Fibroblast of skin of back (primary cell): ENCODE data around the gene SIAH3. TPM values are rescaled to one million over a fixed set of nuclear protein-coding genes. Genes with fewer than 3 reads are reported as not detected.
A peak's percentile ranks its signal among the peaks of the same experiment; 100 is the strongest.
"Not testable (repeated sequence)": the region's sequence is repeated elsewhere in the genome, so short reads cannot be mapped to it uniquely, and the experiment has no call there.

Experiments used
- DNase-seq: peaks from one replicate; pipeline ENCODE4 v3.0.0-alpha.2; 2013
- polyA plus RNA-seq, 2 experiments: library from polyadenylated mRNA; unstranded; fragments of 120-200 nt; gene quantifications; one replicate each; pipeline ENCODE4 v1.2.1, GENCODE V29; 2013; ENCODE audit not compliant: insufficient read length in 2 of 2

SIAH3 gene
- 0.02 TPM for polyA plus RNA-seq (2013, experiment 1 of 2; ENCODE audit: insufficient read length)
- polyA plus RNA-seq (2013, experiment 2 of 2; ENCODE audit: insufficient read length), result not detected

GRCh38 chr13:45851171-45851921, at the start of gene SIAH3:
SIAH3 (minus strand) TSS chr13:45851753; CDS start chr13:45851629, 124 bp downstream.
- DNase-seq, result peak; percentile 54

GRCh38 chr13:45899406-45899805, 47.9 kb upstream of the SIAH3 start:
- DNase-seq, result no peak

- no peak for DNase-seq
These were observed 46.0 kb upstream of the SIAH3 start for GRCh38 chr13:45897562-45897961.

- no peak for DNase-seq
These were observed 44.7 kb upstream of the SIAH3 start for GRCh38 chr13:45896285-45896684.

GRCh38 chr13:45895881-45896280, 44.3 kb upstream of the SIAH3 start:
- DNase-seq, result no peak

- no peak for DNase-seq
These were observed 41.0 kb upstream of the SIAH3 start for GRCh38 chr13:45892513-45892912.

- no peak for DNase-seq
These were observed 38.2 kb upstream of the SIAH3 start for GRCh38 chr13:45889590-45890243.

GRCh38 chr13:45886466-45886865, 34.9 kb upstream of the SIAH3 start:
- no peak for DNase-seq

- no peak for DNase-seq
These were observed 33.6 kb upstream of the SIAH3 start for GRCh38 chr13:45885194-45885593.

- peak; percentile 48 for DNase-seq
These were observed 31.1 kb upstream of the SIAH3 start for GRCh38 chr13:45882626-45883025.

GRCh38 chr13:45881353-45881752, 29.8 kb upstream of the SIAH3 start:
- no peak for DNase-seq

- no peak for DNase-seq
These were observed 28.7 kb upstream of the SIAH3 start for GRCh38 chr13:45880242-45880641.

GRCh38 chr13:45879666-45880065, 28.1 kb upstream of the SIAH3 start:
- DNase-seq, result no peak

- no peak for DNase-seq
These were observed 27.4 kb upstream of the SIAH3 start for GRCh38 chr13:45878966-45879365.

- DNase-seq, result no peak
These were observed 25.2 kb upstream of the SIAH3 start for GRCh38 chr13:45876781-45877180.

GRCh38 chr13:45875951-45876350, 24.4 kb upstream of the SIAH3 start:
- no peak for DNase-seq

- peak; percentile 76 for DNase-seq
These were observed 22.2 kb upstream of the SIAH3 start for GRCh38 chr13:45873491-45874325.

- DNase-seq, result no peak
These were observed 21.0 kb upstream of the SIAH3 start for GRCh38 chr13:45872566-45872965.

GRCh38 chr13:45871201-45871600, 19.6 kb upstream of the SIAH3 start:
- DNase-seq, result not testable (repeated sequence)

GRCh38 chr13:45870232-45870631, 18.7 kb upstream of the SIAH3 start:
- no peak for DNase-seq

GRCh38 chr13:45865414-45865813, 13.9 kb upstream of the SIAH3 start:
- DNase-seq, result no peak

GRCh38 chr13:45863709-45864590, 12.4 kb upstream of the SIAH3 start:
- no peak for DNase-seq
